Thyroid gland (tissue), 4 donors: ENCODE measurements around the gene GLI1. TPM values are rescaled to one million over a fixed set of nuclear protein-coding genes. Genes with fewer than 3 reads are reported as not detected.

Experiments
- DNase-seq, 2 donors: peaks; one replicate each; pipeline ENCODE4 v3.0.0-alpha.2; 2019
- H3K27ac ChIP-seq, 3 donors: fragments of 200-600 bp; sonication (generic); 1 replicate in 2 of 3; 2 replicates in 1 of 3; pipeline ENCODE4 v1.5.1; 2016 to 2019; ENCODE audit warnings: mild to moderate bottlenecking in 1 of 3, moderate library complexity in 1 of 3
- H3K27me3 ChIP-seq: fragments of 200-600 bp; sonication (generic); one replicate; pipeline ENCODE4 v1.5.1; 2019
- H3K36me3 ChIP-seq, 2 donors: fragments of 200-600 bp; sonication (generic); one replicate each; pipeline ENCODE4 v1.5.1; 2016 to 2019
- H3K4me1 ChIP-seq, 2 donors: fragments of 200-600 bp; sonication (generic); one replicate each; pipeline ENCODE4 v1.5.1; 2017 to 2019
- H3K4me3 ChIP-seq, 3 donors: fragments of 200-600 bp; sonication (generic); replicated peaks in 1 of 3; 1 replicate in 2 of 3; 2 replicates in 1 of 3; pipeline ENCODE4 v1.5.1; 2016; ENCODE audit warnings: mild to moderate bottlenecking in 1 of 3
- H3K9me3 ChIP-seq: fragments of 200-600 bp; sonication (generic); one replicate; pipeline ENCODE4 v1.5.1; 2017
- POLR2A ChIP-seq, 2 donors: fragments of 450-650 bp; IDR thresholded peaks; one replicate each; pipeline ENCODE4 v1.6.1; 2017; ENCODE audit warnings: antibody characterized with exemption in 2 of 2, mild to moderate bottlenecking in 2 of 2, moderate library complexity in 1 of 2
- WGBS, 2 donors: methylation state at CpG; one replicate each; pipeline ENCODE4 v1.1.5; 2017; 5-methylcytosine and 5-hydroxymethylcytosine counted together
- intact Hi-C: fragments of 100-400 bp; cut with DNase I; formaldehyde crosslinking; loops from one replicate; pipeline ENCODE4 v1.15.1; 2023
- microRNA counts, 2 donors: library from miRNA; unstranded; fragments of <30 nt; microRNA quantifications; one replicate each; lab custom pipeline; 2016 to 2017
- microRNA-seq: library from miRNA; unstranded; fragments of <30 nt; microRNA quantifications from one replicate; pipeline ENCODE4, GENCODE V29; 2016
- small RNA-seq: library from RNA; depleted of rRNA; stranded (forward); fragments of <200 nt; gene quantifications from one replicate; pipeline ENCODE3, GENCODE V24; 2016
- total RNA-seq, 4 donors: library from RNA; depleted of rRNA; stranded (reverse); fragments of >200 nt; gene quantifications; one replicate each; pipeline ENCODE4 v1.2.3, GENCODE V29; 2016
- TF ChIP-seq, protein P1 (sequence below), 6 experiments: fragments of 200-600 bp in 3 of 6; fragments of 450-650 bp in 3 of 6; sonication (generic) in 3 of 6; IDR thresholded peaks; one replicate each; pipeline ENCODE4 v1.5.1; 2016 to 2019; ENCODE audit warnings: antibody characterized with exemption in 6 of 6, mild to moderate bottlenecking in 2 of 6, inconsistent platforms in 1 of 6, moderate library complexity in 1 of 6

GLI1 gene
- total RNA-seq, 4 donors from 2014 or later = 1.1 to 2.2 (median 1.6) TPM; not detected in 1

- no peaks in the 10 kb centered on the region for H3K9me3 ChIP-seq
- H3K27ac ChIP-seq = peak within 1 kb of the TSS; percentile 98 to 100 (median 99)
- TF ChIP-seq, protein P1, sequence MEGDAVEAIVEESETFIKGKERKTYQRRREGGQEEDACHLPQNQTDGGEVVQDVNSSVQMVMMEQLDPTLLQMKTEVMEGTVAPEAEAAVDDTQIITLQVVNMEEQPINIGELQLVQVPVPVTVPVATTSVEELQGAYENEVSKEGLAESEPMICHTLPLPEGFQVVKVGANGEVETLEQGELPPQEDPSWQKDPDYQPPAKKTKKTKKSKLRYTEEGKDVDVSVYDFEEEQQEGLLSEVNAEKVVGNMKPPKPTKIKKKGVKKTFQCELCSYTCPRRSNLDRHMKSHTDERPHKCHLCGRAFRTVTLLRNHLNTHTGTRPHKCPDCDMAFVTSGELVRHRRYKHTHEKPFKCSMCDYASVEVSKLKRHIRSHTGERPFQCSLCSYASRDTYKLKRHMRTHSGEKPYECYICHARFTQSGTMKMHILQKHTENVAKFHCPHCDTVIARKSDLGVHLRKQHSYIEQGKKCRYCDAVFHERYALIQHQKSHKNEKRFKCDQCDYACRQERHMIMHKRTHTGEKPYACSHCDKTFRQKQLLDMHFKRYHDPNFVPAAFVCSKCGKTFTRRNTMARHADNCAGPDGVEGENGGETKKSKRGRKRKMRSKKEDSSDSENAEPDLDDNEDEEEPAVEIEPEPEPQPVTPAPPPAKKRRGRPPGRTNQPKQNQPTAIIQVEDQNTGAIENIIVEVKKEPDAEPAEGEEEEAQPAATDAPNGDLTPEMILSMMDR (IDR thresholded peaks at IDR 0.05) = peak in 1 of 6 experiments; percentile 5
- peak; percentile 97 to 99 for TF ChIP-seq POLR2A (IDR thresholded peaks at IDR 0.05)
- H3K4me3 ChIP-seq = peak within 1 kb of the TSS; percentile 82 to 97 (median 85)
- H3K4me1 ChIP-seq = peaks cover 46 to 59% of the 10 kb centered on the region in 2 donors
- peak; percentile 100 for DNase-seq
- H3K27me3 ChIP-seq = no peaks in the 10 kb centered on the region
- peaks cover 25 to 29% of the 10 kb centered on the region in 2 donors for H3K36me3 ChIP-seq
- 0% methylated on average over 31 to 32 of the region's 52 CpGs for WGBS, 2 donors
- intact Hi-C loops = no loop called here
Measured at GRCh38 chr12:57520053-57520818, 60.7 kb downstream of the GLI1 start, which contains the start of gene DDIT3. Gene DDIT3 (minus strand): TSS chr12:57520514. CDS start chr12:57517406, 3,108 bp downstream.

DNA sequence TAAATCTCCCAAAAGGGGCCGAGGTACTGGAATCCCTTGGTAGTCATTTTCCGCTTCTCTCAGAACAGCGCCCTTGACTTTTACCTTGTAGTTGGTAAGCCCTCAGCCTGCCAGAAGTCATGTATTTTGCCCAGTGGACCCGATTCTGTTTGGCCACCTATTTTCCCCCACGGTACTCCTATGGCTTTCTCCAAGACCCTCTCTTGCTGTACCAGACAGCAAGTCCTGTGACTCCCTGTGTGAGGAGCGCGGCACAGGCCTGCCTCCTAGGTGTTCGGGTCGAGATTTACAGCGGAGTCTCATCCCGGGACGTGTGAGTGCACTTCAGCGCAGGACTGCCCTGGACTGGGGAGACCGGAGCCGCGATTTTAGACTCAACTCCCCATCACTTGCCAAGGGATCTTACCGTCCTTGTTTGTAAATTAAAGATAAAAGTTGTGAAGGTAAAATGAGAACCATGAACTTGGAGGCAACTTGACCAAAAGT lies 62.0 kb downstream of the GLI1 start:
- Histone ChIP-seq H3K4me3 (peak overlapping the region in 1 of 3 donors; percentile 69), H3K36me3 (peaks cover 21 to 24% of the 10 kb centered on the region in 2 donors), H3K4me1 (peaks cover 46 to 64% of the 10 kb centered on the region in 2 donors), H3K27me3 (no peaks in the 10 kb centered on the region), H3K27ac (peak overlapping the region; percentile 98 to 100 (median 99)), H3K9me3 (no peaks in the 10 kb centered on the region)
- TF ChIP-seq, protein P1 (IDR thresholded peaks at IDR 0.05) = no peak
- TF ChIP-seq POLR2A (IDR thresholded peaks at IDR 0.05) = no peak
- intact Hi-C loops = no loop called here
- DNase-seq = peak; percentile 54 to 59
- 37 to 38% methylated on average over 17 of the region's 17 CpGs for WGBS, 2 donors

MicroRNAs encoded within 50 kb of the gene (microRNA counts, 767-probe panel; counts per million panel counts)
- microRNA hsa-miR-616-3p (lab: Ali Mortazavi, UCI) = 0 to 2,556 counts per million in 2 donors

Small RNAs within 50 kb of the gene (microRNA-seq; reads per million reads assigned to microRNA genes)
- gene MIR616 (not detected), gene MIR6758 (not detected)

Small RNAs within 50 kb of the gene (small RNA-seq; reads per million reads assigned to genes)
- gene MIR616 (not detected), gene RNU6-879P (not detected)

Other genes with a start within 250 kb of the GLI1 start
- under 1 TPM in 1 of 4 donors, not detected in 3; 0.27 TPM for gene NXPH4, start 243.0 kb upstream of the GLI1 start, total RNA-seq
- 10 to 100 TPM; 34.0 to 58.4 (median 49.8) TPM for gene SHMT2, start 230.1 kb upstream of the GLI1 start, total RNA-seq
- 1 to 10 TPM in 2 of 4 donors, under 1 TPM in 1, not detected in 1; 0.88 to 7.3 (median 3.0) TPM for gene STAC3, start 208.6 kb upstream of the GLI1 start, total RNA-seq
- 10 to 100 TPM; 30.7 to 40.8 (median 35.5) TPM for gene R3HDM2, start 28.7 kb upstream of the GLI1 start, total RNA-seq
- gene INHBC, start 25.0 kb upstream of the GLI1 start, total RNA-seq = under 1 TPM in 3 of 4 donors, not detected in 1; 0.33 to 0.63 (median 0.54) TPM
- gene INHBE, start 4.5 kb upstream of the GLI1 start, total RNA-seq = not detected
- 1 to 10 TPM; 3.2 to 6.3 (median 4.6) TPM for gene ARHGAP9, start 20.1 kb downstream of the GLI1 start, total RNA-seq
- 100 to 1,000 TPM in 2 of 4 donors, 10 to 100 TPM in 2; 55.2 to 173 (median 97.8) TPM for gene MARS1, start 28.3 kb downstream of the GLI1 start, total RNA-seq
- gene DDIT3, start 60.7 kb downstream of the GLI1 start, total RNA-seq = 10 to 100 TPM; 44.5 to 71.3 (median 53.8) TPM
- gene MBD6, start 63.0 kb downstream of the GLI1 start, total RNA-seq = 10 to 100 TPM; 18.9 to 59.7 (median 51.9) TPM
- 100 to 1,000 TPM; 164 to 199 (median 193) TPM for gene DCTN2, start 87.4 kb downstream of the GLI1 start, total RNA-seq
- under 1 TPM; 0.34 to 0.67 (median 0.51) TPM for gene KIF5A, start 90.3 kb downstream of the GLI1 start, total RNA-seq
- gene PIP4K2C, start 131.4 kb downstream of the GLI1 start, total RNA-seq = 10 to 100 TPM; 29.6 to 82.6 (median 59.2) TPM
- 10 to 100 TPM; 29.2 to 42.0 (median 33.9) TPM for gene DTX3, start 145.0 kb downstream of the GLI1 start, total RNA-seq
- gene ARHGEF25, start 151.7 kb downstream of the GLI1 start, total RNA-seq = 10 to 100 TPM in 1 of 4 donors, 1 to 10 TPM in 3; 3.3 to 25.8 (median 3.9) TPM
- 1 to 10 TPM in 3 of 4 donors, under 1 TPM in 1; 0.88 to 7.9 (median 2.2) TPM for gene B4GALNT1, start 173.4 kb downstream of the GLI1 start, total RNA-seq
- 100 to 1,000 TPM; 262 to 393 (median 286) TPM for gene OS9, start 234.3 kb downstream of the GLI1 start, total RNA-seq